ENCODE data around the gene AP5S1. TPM values are rescaled to one million over a fixed set of nuclear protein-coding genes. Genes with fewer than 3 reads are reported as not detected.
A peak's percentile ranks its signal among the peaks of the same experiment; 100 is the strongest.

Gene AP5S1
- total and polyA plus RNA-seq, 2 of the 13 experiments (the other 11 are each of a cell fraction or from before 2014, with no cell fraction given), result 7.9 to 23.2 TPM

GRCh38 chr20:3781153-3781910, 39.0 kb upstream of the AP5S1 start, which contains the start of gene SPEF1 (continued):
- TF ChIP-seq CTCF (CRISPR knock-in tag; IDR thresholded peaks at IDR 0.05) (peak; percentile 79), ZNF709 (CRISPR knock-in tag; IDR thresholded peaks at IDR 0.05) (0 out of 2 replicates have a peak, but pooled peaks have one; percentile 56), RFX1 (IDR thresholded peaks at IDR 0.05) (peak; percentile 90), PCBP1 (IDR thresholded peaks at IDR 0.05; ENCODE audit: borderline replicate concordance, low read depth, low read length) (no peak), ZZZ3 (CRISPR knock-in tag; IDR thresholded peaks at IDR 0.05; ENCODE audit: borderline replicate concordance) (no peak), ZNF460 (CRISPR knock-in tag; IDR thresholded peaks at IDR 0.05; ENCODE audit: borderline replicate concordance) (no peak), DMTF1 (CRISPR knock-in tag; IDR thresholded peaks at IDR 0.05) (no peak), ZFP36L2 (CRISPR knock-in tag; IDR thresholded peaks at IDR 0.05) (no peak), ZNF562 (CRISPR knock-in tag; IDR thresholded peaks at IDR 0.05; ENCODE audit: borderline replicate concordance) (no peak), ZBTB38 (CRISPR knock-in tag; IDR thresholded peaks at IDR 0.05) (peak; percentile 58; the same call in 1 of the 2 replicates), KDM4B (CRISPR knock-in tag; IDR thresholded peaks at IDR 0.05) (0 out of 2 replicates have a peak, but pooled peaks have one; percentile 23), HDAC2 (CRISPR knock-in tag; IDR thresholded peaks at IDR 0.05) (peak; percentile 75), GTF2F1 (IDR thresholded peaks at IDR 0.05; ENCODE audit: low read length) (no peak), ZSCAN5A (CRISPR knock-in tag; IDR thresholded peaks at IDR 0.05; ENCODE audit: borderline replicate concordance) (0 out of 2 replicates have a peak, but pooled peaks have one; percentile 39), MIER2 (CRISPR knock-in tag; IDR thresholded peaks at IDR 0.05) (0 out of 2 replicates have a peak, but pooled peaks have one; percentile 28), RAD21 (CRISPR knock-in tag; IDR thresholded peaks at IDR 0.05) (peak; percentile 63), KMT2A (CRISPR knock-in tag; IDR thresholded peaks at IDR 0.05) (no peak), ARNT2 (CRISPR knock-in tag; IDR thresholded peaks at IDR 0.05; ENCODE audit: low read depth) (no peak), LCORL (IDR thresholded peaks at IDR 0.05) (no peak), LCORL (CRISPR knock-in tag; IDR thresholded peaks at IDR 0.05) (peak; percentile 90), ZNF136 (CRISPR knock-in tag; IDR thresholded peaks at IDR 0.05; ENCODE audit: low read depth) (0 out of 2 replicates have a peak, but pooled peaks have one; percentile 84), ZNF432 (CRISPR knock-in tag; IDR thresholded peaks at IDR 0.05; ENCODE audit: borderline replicate concordance) (no peak), STAT5B (CRISPR knock-in tag; IDR thresholded peaks at IDR 0.05) (no peak), SMARCC2 (IDR thresholded peaks at IDR 0.05) (no peak)
- TF ChIP-seq, protein P1, sequence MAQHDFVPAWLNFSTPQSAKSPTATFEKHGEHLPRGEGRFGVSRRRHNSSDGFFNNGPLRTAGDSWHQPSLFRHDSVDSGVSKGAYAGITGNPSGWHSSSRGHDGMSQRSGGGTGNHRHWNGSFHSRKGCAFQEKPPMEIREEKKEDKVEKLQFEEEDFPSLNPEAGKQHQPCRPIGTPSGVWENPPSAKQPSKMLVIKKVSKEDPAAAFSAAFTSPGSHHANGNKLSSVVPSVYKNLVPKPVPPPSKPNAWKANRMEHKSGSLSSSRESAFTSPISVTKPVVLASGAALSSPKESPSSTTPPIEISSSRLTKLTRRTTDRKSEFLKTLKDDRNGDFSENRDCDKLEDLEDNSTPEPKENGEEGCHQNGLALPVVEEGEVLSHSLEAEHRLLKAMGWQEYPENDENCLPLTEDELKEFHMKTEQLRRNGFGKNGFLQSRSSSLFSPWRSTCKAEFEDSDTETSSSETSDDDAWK (CRISPR knock-in tag; IDR thresholded peaks at IDR 0.05), result no peak

Data from HepG2 (cell line).